ENCODE measurements around the gene ZNF77. TPM values are rescaled to one million over a fixed set of nuclear protein-coding genes. Genes with fewer than 3 reads are reported as not detected.

The ZNF77 gene
- total and polyA plus RNA-seq, 2 donors (not counting 1 experiment from before 2014, with no cell fraction given) = 4.0 to 6.4 TPM

DNA sequence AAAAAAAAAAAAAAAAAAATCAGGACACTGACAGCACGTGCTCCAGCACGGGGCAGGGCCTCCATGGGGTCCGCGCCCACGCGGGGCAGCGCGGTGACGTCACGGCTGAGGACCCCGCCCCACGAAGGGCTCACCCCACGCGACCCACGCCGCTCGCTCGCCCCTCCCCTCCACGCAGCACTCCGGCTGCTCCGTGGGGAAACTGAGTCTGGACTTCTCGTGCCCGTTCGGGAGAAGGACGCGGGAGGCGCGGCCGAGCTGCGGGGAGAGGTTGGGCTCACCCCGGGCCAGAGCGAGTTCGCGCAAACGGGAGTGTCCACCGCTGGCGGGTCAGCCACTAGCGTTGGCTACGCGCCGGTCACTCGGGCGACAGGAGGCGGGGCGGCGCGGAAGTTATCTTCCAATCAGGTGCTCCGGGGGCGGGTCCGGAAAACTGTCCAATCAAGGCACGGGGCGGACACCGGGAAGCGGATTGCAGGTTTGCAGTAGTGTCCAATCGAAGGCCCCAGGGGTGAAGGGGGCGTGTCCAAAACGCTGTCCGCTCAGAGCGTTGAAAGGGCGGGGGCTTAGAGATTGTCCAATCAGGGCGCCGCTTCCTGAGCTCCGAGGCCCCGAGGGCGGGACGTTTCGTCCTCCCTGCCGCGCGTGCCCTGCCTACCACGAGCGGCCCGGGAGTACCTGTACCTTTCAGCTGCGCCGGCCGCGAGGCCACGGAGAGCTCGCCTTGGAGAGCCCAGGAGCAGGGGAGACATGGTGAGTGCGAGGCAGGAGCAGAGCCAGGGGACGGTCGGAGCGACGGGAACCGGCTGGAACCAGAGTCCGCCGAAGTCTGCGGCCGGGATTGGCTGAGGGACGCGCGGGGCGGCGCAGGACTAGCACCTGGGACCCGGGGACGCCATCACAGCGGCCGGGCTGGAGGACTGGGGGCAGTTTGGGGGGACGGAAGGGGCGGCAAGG, 44.2 kb downstream of the ZNF77 start, which contains the start of gene ZNF57:
Gene ZNF57 (plus strand): TSS at position 633 of the 957 bp plus-strand sequence. CDS start 118 bp downstream, at position 751.
- peak within 1 kb of the TSS in 1 of 2 donors; percentile 68 for H3K27ac ChIP-seq (ENCODE audit: low read length in 2 of 2)
- no peaks in the 10 kb centered on the region for H3K27me3 Mint-ChIP-seq
- peaks cover 18% of the 10 kb centered on the region for H3K4me1 Mint-ChIP-seq
- H3K27ac Mint-ChIP-seq = peak within 1 kb of the TSS; percentile 94
- H2AFZ ChIP-seq (ENCODE audit: insufficient read depth, low read depth, low read length, poor library complexity, severe bottlenecking) = peak within 1 kb of the TSS; percentile 95
- H3K79me2 ChIP-seq (ENCODE audit: control insufficient read depth, insufficient read depth, low read length) = peaks cover 39% of the 10 kb centered on the region
- H3K36me3 ChIP-seq (replicated peaks in 1 of 2; ENCODE audit: control extremely low read depth in 1 of 2, control insufficient read depth in 1 of 2, extremely low read depth in 1 of 2, insufficient read depth in 2 of 2, low read length in 1 of 2) = peaks cover 0 to 3% of the 10 kb centered on the region in 2 experiments
- DNase-seq (peak; percentile 98), ATAC-seq (ENCODE audit: low read depth) (peak; percentile 99)
- H3K27me3 ChIP-seq (replicated peaks in 1 of 4; ENCODE audit: control extremely low read depth in 1 of 4, control insufficient read depth in 3 of 4, insufficient read depth in 4 of 4, low read length in 3 of 4) = no peaks in the 10 kb centered on the region
- peak within 1 kb of the TSS in 4 of 5 experiments; percentile 65 to 86 (median 74) for H3K4me3 ChIP-seq (ENCODE audit: control extremely low read depth in 1 of 5, extremely low read depth in 1 of 5, insufficient read depth in 1 of 5, low read depth in 2 of 5, low read length in 4 of 5)
- H3K4me3 Mint-ChIP-seq = peak within 1 kb of the TSS; percentile 99
- peaks cover 0 to 7% (median 6%) of the 10 kb centered on the region in 3 donors for H3K9me3 ChIP-seq (ENCODE audit: control extremely low read depth in 1 of 3, control insufficient read depth in 2 of 3, insufficient read depth in 1 of 3, low read length in 2 of 3)
- intact Hi-C loops (cut with micrococcal nuclease) = loop anchor here (1.0 kb wide), 4 partner anchors 45 to 115 kb away; partner anchors contain the start of genes THOP1 and ZNF555
- peak within 1 kb of the TSS; percentile 66 for H3K9ac ChIP-seq (ENCODE audit: low read length)
- H3K4me1 ChIP-seq (ENCODE audit: control insufficient read depth in 2 of 2, insufficient read depth in 2 of 2, low read length in 2 of 2) = peaks cover 6 to 14% of the 10 kb centered on the region in 2 donors
- ChIA-PET CTCF (interaction anchor here (0.7 to 1.4 kb wide), 4 partner anchors 13 to 59 kb away, joined by 3 to 8 read pairs (median 4); partner anchors contain the start of gene ZNF555), POLR2A (interaction anchor here (0.5 to 1.3 kb wide), 3 partner anchors 50 to 997 kb away, joined by 5 to 10 read pairs (median 6); no protein-coding TSS in a partner anchor)
- under 1% methylated on average over 86 of the region's 100 CpGs for WGBS (ENCODE audit: insufficient coverage)
- peaks cover 6% of the 10 kb centered on the region for H3K9me3 Mint-ChIP-seq (ENCODE audit: insufficient read depth)
- H4K20me1 ChIP-seq (ENCODE audit: control insufficient read depth, insufficient read depth, low read length, poor library complexity, severe bottlenecking) = no peaks in the 10 kb centered on the region
- H3K4me2 ChIP-seq (replicated peaks; ENCODE audit: low read depth, low read length, poor library complexity, severe bottlenecking) = peak within 1 kb of the TSS; percentile 84
- TF ChIP-seq, protein P1, sequence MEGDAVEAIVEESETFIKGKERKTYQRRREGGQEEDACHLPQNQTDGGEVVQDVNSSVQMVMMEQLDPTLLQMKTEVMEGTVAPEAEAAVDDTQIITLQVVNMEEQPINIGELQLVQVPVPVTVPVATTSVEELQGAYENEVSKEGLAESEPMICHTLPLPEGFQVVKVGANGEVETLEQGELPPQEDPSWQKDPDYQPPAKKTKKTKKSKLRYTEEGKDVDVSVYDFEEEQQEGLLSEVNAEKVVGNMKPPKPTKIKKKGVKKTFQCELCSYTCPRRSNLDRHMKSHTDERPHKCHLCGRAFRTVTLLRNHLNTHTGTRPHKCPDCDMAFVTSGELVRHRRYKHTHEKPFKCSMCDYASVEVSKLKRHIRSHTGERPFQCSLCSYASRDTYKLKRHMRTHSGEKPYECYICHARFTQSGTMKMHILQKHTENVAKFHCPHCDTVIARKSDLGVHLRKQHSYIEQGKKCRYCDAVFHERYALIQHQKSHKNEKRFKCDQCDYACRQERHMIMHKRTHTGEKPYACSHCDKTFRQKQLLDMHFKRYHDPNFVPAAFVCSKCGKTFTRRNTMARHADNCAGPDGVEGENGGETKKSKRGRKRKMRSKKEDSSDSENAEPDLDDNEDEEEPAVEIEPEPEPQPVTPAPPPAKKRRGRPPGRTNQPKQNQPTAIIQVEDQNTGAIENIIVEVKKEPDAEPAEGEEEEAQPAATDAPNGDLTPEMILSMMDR (IDR thresholded peaks at IDR 0.05) = no peak
- TF ChIP-seq EZH2 (IDR thresholded peaks at IDR 0.05; ENCODE audit: borderline replicate concordance, insufficient read depth, low read depth, low read length, poor library complexity, severe bottlenecking) = no peak

All from B cell (primary cell).